PC-3 (cell line): ENCODE measurements around the gene CDK5RAP2. TPM values are rescaled to one million over a fixed set of nuclear protein-coding genes. Genes with fewer than 3 reads are reported as not detected.
"Not testable (repeated sequence)": the region's sequence is repeated elsewhere in the genome, so short reads cannot be mapped to it uniquely, and the experiment has no call there.

Experiments
- ATAC-seq: fragments of 200-7000 bp; cut with Tn5 transposase; 2 replicates; pipeline ENCODE4 v1.9.1; 2020; ENCODE audit warnings: mild to moderate bottlenecking, moderate library complexity
- BruUV-seq: library from RNA; stranded (reverse); fragments of 400-500 nt; replicated peaks from 2 replicates; lab custom pipeline; 2021; lab: Mats Ljungman, UMichigan
- CTCF ChIA-PET: fragments of 300-600 bp; sonication (Branson Sonifier 250); formaldehyde crosslinking; loops from one replicate; lab custom pipeline; 2022; ENCODE audit warnings: antibody characterized with exemption; lab: Charles Lee
- POLR2A ChIA-PET: fragments of 300-600 bp; sonication (Branson Sonifier 250); formaldehyde crosslinking; loops from one replicate; lab custom pipeline; 2022; ENCODE audit warnings: antibody characterized with exemption; ENCODE audit not compliant: unreplicated experiment; lab: Charles Lee
- DNase-seq: peaks from one replicate; pipeline ENCODE4 v3.0.0-alpha.2; 2015
- H2AFZ ChIP-seq: fragments of 300-600 bp; sonication (generic); 2 replicates; pipeline ENCODE4 v1.6.0; 2016; ENCODE audit warnings: antibody characterized with exemption, low read length
- H3F3A ChIP-seq: fragments of 300-600 bp; sonication (generic); one replicate; pipeline ENCODE4 v1.6.0; 2017; ENCODE audit warnings: antibody characterized with exemption, low read length, control low read depth, mild to moderate bottlenecking; ENCODE audit not compliant: unreplicated experiment
- H3K27ac ChIP-seq: fragments of 300-600 bp; sonication (generic); 2 replicates; pipeline ENCODE4 v1.5.1; 2016; ENCODE audit warnings: mild to moderate bottlenecking, low read length
- H3K27me3 ChIP-seq: fragments of 300-600 bp; sonication (generic); 2 replicates; pipeline ENCODE4 v1.6.1; 2016; ENCODE audit warnings: low read length, mixed read lengths
- H3K36me3 ChIP-seq: fragments of 300-600 bp; sonication (generic); 2 replicates; pipeline ENCODE4 v1.6.1; 2016; ENCODE audit warnings: low read depth, mixed run types, low read length, mixed read lengths
- H3K4me1 ChIP-seq: fragments of 300-600 bp; sonication (generic); 2 replicates; pipeline ENCODE4 v1.5.1; 2016; ENCODE audit warnings: low read length; ENCODE audit not compliant: insufficient read depth
- H3K4me2 ChIP-seq: fragments of 300-600 bp; sonication (generic); 2 replicates; pipeline ENCODE4 v1.6.0; 2016; ENCODE audit warnings: low read length
- H3K4me3 ChIP-seq: fragments of 300-600 bp; sonication (generic); 2 replicates; pipeline ENCODE4 v1.5.1; 2016; ENCODE audit warnings: mild to moderate bottlenecking, low read length, mixed read lengths
- H3K79me2 ChIP-seq: fragments of 300-600 bp; sonication (generic); 2 replicates; pipeline ENCODE4 v1.6.1; 2017; ENCODE audit warnings: low read length, mixed read lengths
- H3K9ac ChIP-seq: fragments of 300-600 bp; sonication (generic); 2 replicates; pipeline ENCODE4 v1.6.0; 2016; ENCODE audit warnings: mild to moderate bottlenecking, low read length
- H3K9me2 ChIP-seq: fragments of 300-600 bp; sonication (generic); replicated peaks from 2 replicates; pipeline ENCODE4 v1.6.1; 2016; ENCODE audit warnings: mixed run types, low read length, mixed read lengths
- H3K9me3 ChIP-seq: fragments of 300-600 bp; sonication (generic); 2 replicates; pipeline ENCODE4 v1.6.1; 2016; ENCODE audit warnings: low read length, mixed read lengths
- H4K20me1 ChIP-seq: fragments of 300-600 bp; sonication (generic); 2 replicates; pipeline ENCODE4 v1.6.1; 2016; ENCODE audit warnings: low read length, mixed read lengths
- CTCF ChIP-seq: fragments of 300-600 bp; sonication (generic); conservative IDR thresholded peaks from 2 replicates; pipeline ENCODE4 v1.5.1; 2017; ENCODE audit warnings: antibody characterized with exemption, low read depth, mild to moderate bottlenecking, low read length
- EZH2 ChIP-seq: fragments of 300-600 bp; sonication (generic); IDR thresholded peaks from one replicate; pipeline ENCODE4 v1.6.1; 2017; ENCODE audit warnings: antibody characterized with exemption, mild to moderate bottlenecking, low read length; ENCODE audit not compliant: unreplicated experiment
- EZH2phosphoT487 ChIP-seq: fragments of 300-600 bp; sonication (generic); IDR thresholded peaks from 2 replicates; pipeline ENCODE4 v1.6.1; 2018; ENCODE audit warnings: mild to moderate bottlenecking, antibody characterized with exemption, low read length, borderline replicate concordance
- intact Hi-C: fragments of 100-400 bp; cut with micrococcal nuclease; formaldehyde crosslinking; loops from 2 replicates; pipeline ENCODE4 v1.9.0; 2023
- total RNA-seq: library from RNA; depleted of rRNA; stranded (reverse); fragments of >200 nt; gene quantifications from 2 replicates; pipeline ENCODE4 v1.2.3, GENCODE V29; 2014

Gene CDK5RAP2
- total RNA-seq, 1 experiment from 2014 or later = 37.4 TPM

DNA sequence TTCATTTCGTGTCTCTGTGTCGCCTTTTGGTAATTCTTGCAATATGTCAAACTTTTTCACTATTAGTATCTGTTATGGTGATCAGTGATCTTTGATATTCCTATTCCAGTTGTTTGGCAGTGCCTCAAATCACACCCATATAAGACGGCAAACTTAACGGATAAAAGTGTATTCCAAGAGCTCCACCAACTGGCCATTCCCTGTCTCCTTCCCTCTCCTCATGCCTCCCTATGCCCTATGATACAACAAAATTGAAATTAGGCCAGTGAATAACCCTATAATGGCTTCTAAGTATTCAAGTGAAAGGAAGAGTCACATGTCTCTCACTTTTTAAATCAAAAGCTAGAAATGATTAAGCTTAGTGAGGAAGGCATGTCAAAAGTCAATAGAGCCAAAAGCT is 74.8 kb downstream of the CDK5RAP2 start:
- Histone ChIP-seq H3K27me3 (no peaks in the 10 kb centered on the region), H3K9me2 (no peaks in the 10 kb centered on the region), H3K79me2 (no peaks in the 10 kb centered on the region), H3K9ac (no peak overlapping the region), H3K27ac (no peak overlapping the region), H3K4me1 (no peaks in the 10 kb centered on the region), H4K20me1 (no peaks in the 10 kb centered on the region), H3K36me3 (peaks cover 13% of the 10 kb centered on the region; the same call in 1 of the 2 replicates), H3F3A (no peaks in the 10 kb centered on the region), H3K9me3 (no peaks in the 10 kb centered on the region), H2AFZ (no peak overlapping the region), H3K4me3 (no peak overlapping the region), H3K4me2 (no peak overlapping the region)
- intact Hi-C loops = no loop called here
- ATAC-seq (no peak), DNase-seq (no peak)
- CTCF ChIA-PET = no interaction called here
- TF ChIP-seq EZH2phosphoT487 (no peak), EZH2 (no peak), CTCF (no peak)
- POLR2A ChIA-PET = no interaction called here
- no TSS peak for BruUV-seq

DNA sequence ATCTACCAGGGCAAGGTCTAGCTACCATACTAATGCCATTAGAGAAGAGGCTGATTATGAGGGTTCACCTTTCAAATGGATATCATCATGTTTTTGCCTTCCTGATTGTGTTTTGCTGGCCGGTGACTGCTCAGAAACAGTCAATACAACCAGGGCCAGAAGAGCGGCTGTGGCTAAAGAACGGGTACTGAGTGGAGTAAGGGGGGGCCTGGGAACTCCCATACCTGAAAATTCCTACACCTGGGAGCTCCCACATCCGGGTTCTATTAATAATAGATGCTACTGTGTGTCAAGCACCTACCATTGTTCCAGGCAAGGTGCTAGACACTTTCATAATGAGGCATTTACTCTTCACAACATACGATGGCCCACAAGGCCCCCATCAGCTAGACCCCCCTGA is 79.2 kb downstream of the CDK5RAP2 start:
- Histone ChIP-seq H3K4me2 (no peak overlapping the region), H2AFZ (no peak overlapping the region), H3K79me2 (no peaks in the 10 kb centered on the region), H3K27ac (no peak overlapping the region), H4K20me1 (no peaks in the 10 kb centered on the region), H3K36me3 (0 out of 2 replicates have a peak, but pooled peaks cover 5% of the 10 kb centered on the region), H3K9me3 (no peaks in the 10 kb centered on the region), H3K9me2 (no peaks in the 10 kb centered on the region), H3K4me1 (no peaks in the 10 kb centered on the region), H3K9ac (no peak overlapping the region), H3F3A (no peaks in the 10 kb centered on the region), H3K27me3 (no peaks in the 10 kb centered on the region), H3K4me3 (no peak overlapping the region)
- BruUV-seq = no TSS peak
- ATAC-seq (no peak), DNase-seq (no peak)
- TF ChIP-seq EZH2 = no peak
- no peak for TF ChIP-seq CTCF
- no peak for TF ChIP-seq EZH2phosphoT487
- POLR2A ChIA-PET = no interaction called here
- CTCF ChIA-PET = no interaction called here
- intact Hi-C loops = no loop called here

DNA sequence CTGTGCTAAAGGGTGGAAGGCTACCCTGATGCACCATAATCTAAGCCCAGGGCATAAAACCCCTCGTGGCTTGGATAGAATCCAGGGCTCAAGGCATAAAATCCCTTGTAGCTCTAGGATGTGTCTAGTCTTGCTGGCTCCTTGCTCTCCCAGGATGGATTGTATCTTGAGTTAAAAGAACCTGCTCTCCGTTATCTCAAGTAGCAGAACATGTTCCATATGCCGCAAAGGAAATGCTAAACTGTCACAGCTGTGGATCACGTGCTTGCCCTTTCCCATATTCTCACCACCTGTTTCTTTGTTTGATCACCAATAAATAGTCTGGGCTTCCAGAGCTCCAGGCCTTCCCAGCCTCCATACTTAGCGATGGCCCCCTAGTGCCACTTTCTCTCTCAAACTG is 82.1 kb downstream of the CDK5RAP2 start:
- H3K79me2 ChIP-seq, H3K9me3 ChIP-seq, H3K27me3 ChIP-seq, H3K9me2 ChIP-seq, POLR2A ChIA-PET, BruUV-seq, H3K36me3 ChIP-seq, H3K4me1 ChIP-seq, H3K4me2 ChIP-seq, H3K4me3 ChIP-seq, ATAC-seq, CTCF ChIA-PET, H3K27ac ChIP-seq, H3K9ac ChIP-seq, DNase-seq, H3F3A ChIP-seq, H2AFZ ChIP-seq, intact Hi-C loops, H4K20me1 ChIP-seq: not testable (repeated sequence)

DNA sequence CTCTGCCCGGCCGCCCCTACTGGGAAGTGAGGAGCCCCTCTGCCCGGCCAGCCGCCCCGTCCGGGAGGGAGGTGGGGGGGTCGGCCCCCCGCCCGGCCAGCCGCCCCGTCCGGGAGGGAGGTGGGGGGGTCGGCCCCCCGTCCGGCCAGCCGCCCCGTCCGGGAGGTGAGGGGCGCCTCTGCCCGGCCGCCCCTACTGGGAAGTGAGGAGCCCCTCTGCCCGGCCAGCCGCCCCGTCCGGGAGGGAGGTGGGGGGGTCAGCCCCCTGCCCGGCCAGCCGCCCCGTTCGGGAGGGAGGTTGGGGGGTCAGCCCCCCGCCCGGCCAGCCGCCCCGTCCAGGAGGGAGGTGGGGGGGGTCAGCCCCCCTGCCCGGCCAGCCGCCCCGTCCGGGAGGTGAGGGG is 83.5 kb downstream of the CDK5RAP2 start:
- H2AFZ ChIP-seq, ATAC-seq, H3F3A ChIP-seq, H3K27me3 ChIP-seq, H3K79me2 ChIP-seq, H3K36me3 ChIP-seq, H3K9me2 ChIP-seq, DNase-seq, intact Hi-C loops, H3K4me3 ChIP-seq, POLR2A ChIA-PET, H3K9ac ChIP-seq, H3K9me3 ChIP-seq, H4K20me1 ChIP-seq, H3K4me1 ChIP-seq, CTCF ChIA-PET, BruUV-seq, H3K27ac ChIP-seq, H3K4me2 ChIP-seq: not testable (repeated sequence)
